Ovary (tissue), 9 donors: ENCODE measurements around the gene TNPO3. TPM values are rescaled to one million over a fixed set of nuclear protein-coding genes. Genes with fewer than 3 reads are reported as not detected.
"Not testable (repeated sequence)": the region's sequence is repeated elsewhere in the genome, so short reads cannot be mapped to it uniquely, and the experiment has no call there.

Experiments
- DNase-seq, 5 donors: peaks; one replicate each; pipeline ENCODE4 v3.0.0-alpha.2; 2019 to 2020
- H3K27ac ChIP-seq, 2 donors: fragments of 200-600 bp; one replicate each; pipeline versions ENCODE4 v1.5.1 to v1.8.0; 2019 to 2022
- H3K27me3 ChIP-seq: fragments of 200-600 bp; one replicate; pipeline ENCODE4 v1.8.0; 2022
- H3K36me3 ChIP-seq: fragments of 200-600 bp; sonication (generic); one replicate; pipeline ENCODE4 v1.5.1; 2019
- H3K4me1 ChIP-seq: one replicate; pipeline ENCODE4 v1.8.1; 2013; ENCODE audit warnings: mild to moderate bottlenecking, moderate library complexity; ENCODE audit not compliant: insufficient read depth
- H3K4me3 ChIP-seq: fragments of 200-600 bp; sonication (generic); one replicate; pipeline ENCODE4 v1.5.1; 2017
- H3K9me3 ChIP-seq, 2 donors: fragments of 200-600 bp in 1 of 2; sonication (generic) in 1 of 2; one replicate each; pipeline versions ENCODE4 v1.5.1 to v1.8.1; 2013 to 2019; ENCODE audit warnings: mild to moderate bottlenecking in 1 of 2, moderate library complexity in 1 of 2
- CTCF ChIP-seq, 3 donors: fragments of 450-650 bp in 2 of 3; fragments of 200-600 bp in 1 of 3; IDR thresholded peaks; one replicate each; pipeline versions ENCODE4 v1.5.1 to v1.8.0; 2016 to 2022; ENCODE audit warnings: antibody characterized with exemption in 3 of 3, mild to moderate bottlenecking in 1 of 3
- EP300 ChIP-seq: sonication (generic); formaldehyde crosslinking; IDR thresholded peaks from one replicate; pipeline ENCODE4 v1.6.1; 2017; ENCODE audit warnings: antibody characterized with exemption
- POLR2A ChIP-seq: fragments of 450-650 bp; IDR thresholded peaks from one replicate; pipeline ENCODE4 v1.6.1; 2017; ENCODE audit warnings: antibody characterized with exemption, mild to moderate bottlenecking, moderate library complexity
- WGBS, 3 donors: extraction: QIAGEN DNeasy Blood & Tissue Kit in 1 of 3; methylation state at CpG; one replicate each; pipeline versions ENCODE4 v1.1.5 to v1.1.7; 2013 to 2017; 5-methylcytosine and 5-hydroxymethylcytosine counted together
- intact Hi-C, 4 donors: fragments of 100-400 bp; cut with DNase I; formaldehyde crosslinking; loops; one replicate each; pipeline versions ENCODE4 v1.11.0 to v1.15.1; 2022 to 2023
- polyA plus RNA-seq, 2 donors: library from polyadenylated mRNA; stranded (reverse); fragments of 200-250 nt in 1 of 2; fragments of 350-450 nt in 1 of 2; fragmentation: Illumina TruSeq in 1 of 2; extraction: RNeasy Lipid Tissue Mini Kit (QIAGEN cat#74804) in 1 of 2; gene quantifications; one replicate each; pipeline ENCODE4 v1.2.3, GENCODE V29; 2013 to 2014
- total RNA-seq, 7 donors: library from RNA; depleted of rRNA in 2 of 7; stranded (reverse); fragments of >200 nt in 2 of 7; fragmentation: NEBNext Ultra II Directional in 3 of 7; extraction: Animal tissue kit (Norgen Biotek cat#: 25700) in 3 of 7; gene quantifications; one replicate each; pipeline versions ENCODE4 v1.1.0 to v1.2.4, GENCODE V29; 2016 to 2023
- donor health status: DM: no; HTN: no; CAD: no; lungs with moderate emphysema.
- donor health status: DM: no; HTN: no; CAD: no.
- donor health status: Bipolar disorder and iron deficiency.
- donor health status: DM: yes; HTN: yes; CAD: no.
- donor health status: DM: no; HTN: no; CAD: no.
- donor health status: DM: yes; HTN: yes; CAD: no.

Gene TNPO3
- total and polyA plus RNA-seq, 9 donors = 18.6 to 40.1 (median 30.9) TPM

DNA sequence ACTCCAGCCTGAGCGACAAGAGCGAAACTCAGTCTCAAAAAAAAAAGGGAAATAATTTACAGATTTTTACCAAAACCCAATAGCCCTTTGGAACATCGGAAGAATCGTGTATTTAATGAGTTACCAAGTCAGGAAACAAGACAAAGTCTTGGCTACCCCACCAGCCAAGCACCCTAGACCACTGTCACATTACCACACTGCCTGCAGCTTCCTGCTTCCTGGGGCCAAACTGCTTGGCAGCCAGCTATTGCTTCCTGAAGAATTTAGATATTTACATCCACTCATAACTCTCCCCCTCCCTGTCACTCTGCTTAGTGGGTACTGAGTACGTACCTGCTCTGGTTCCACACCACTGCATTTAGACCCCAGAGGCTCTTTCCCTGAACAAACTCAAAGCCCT lies 14.1 kb upstream of the TNPO3 start:
- no peaks in the 10 kb centered on the region for H3K9me3 ChIP-seq
- no peaks in the 10 kb centered on the region for H3K27me3 ChIP-seq
- WGBS, 3 donors = 87 to 88% (median 88%) methylated on average over 5 of the region's 5 CpGs
- no peak overlapping the region for H3K4me3 ChIP-seq
- H3K36me3 ChIP-seq = no peaks in the 10 kb centered on the region
- no peak for TF ChIP-seq CTCF (IDR thresholded peaks at IDR 0.05)
- TF ChIP-seq POLR2A = no peak
- peaks cover 2% of the 10 kb centered on the region for H3K4me1 ChIP-seq
- DNase-seq = no peak
- no peak overlapping the region for H3K27ac ChIP-seq
- intact Hi-C loops = no loop called here

DNA sequence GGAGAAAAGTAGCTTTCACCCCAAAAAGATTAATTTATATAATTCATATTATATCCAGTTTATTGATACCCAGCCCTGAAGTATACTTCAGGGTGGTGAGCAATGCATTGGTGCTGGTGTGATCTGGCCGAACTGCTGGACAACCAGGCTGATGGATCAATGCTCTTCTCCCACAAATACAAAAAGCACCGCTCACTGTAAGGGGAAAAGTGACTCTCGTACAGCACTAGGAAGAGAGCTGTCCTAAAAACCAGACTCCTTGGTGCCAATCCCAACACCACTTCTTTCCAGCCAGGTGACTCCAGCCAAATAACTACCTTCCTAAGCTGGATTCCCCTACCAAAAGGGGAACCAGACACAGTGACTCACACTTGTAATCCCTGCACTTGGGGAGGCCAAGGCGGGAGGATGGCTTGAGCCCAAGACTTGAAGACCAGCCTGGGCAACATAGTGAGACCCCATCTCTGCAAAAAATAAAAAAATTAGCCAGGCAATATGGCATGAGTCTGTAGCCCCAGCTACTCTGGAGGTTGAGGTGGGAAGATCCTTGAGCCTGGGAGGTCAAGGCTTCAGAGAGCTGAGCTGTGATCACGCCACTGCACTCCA lies 13.1 kb upstream of the TNPO3 start:
- TF ChIP-seq POLR2A = no peak
- no peak for TF ChIP-seq CTCF (IDR thresholded peaks at IDR 0.05)
- no peak for TF ChIP-seq EP300
- H3K4me3 ChIP-seq = no peak overlapping the region
- H3K27ac ChIP-seq = no peak overlapping the region
- no peaks in the 10 kb centered on the region for H3K27me3 ChIP-seq
- H3K9me3 ChIP-seq = no peaks in the 10 kb centered on the region
- intact Hi-C loops = no loop called here
- H3K36me3 ChIP-seq = no peaks in the 10 kb centered on the region
- no peak for DNase-seq
- 81 to 87% (median 84%) methylated on average over 5 of the region's 5 CpGs for WGBS, 3 donors
- H3K4me1 ChIP-seq = peaks cover 2% of the 10 kb centered on the region

- H3K4me1 ChIP-seq, H3K9me3 ChIP-seq, H3K4me3 ChIP-seq, H3K27me3 ChIP-seq, H3K27ac ChIP-seq, DNase-seq, intact Hi-C loops, H3K36me3 ChIP-seq: not testable (repeated sequence)
- WGBS, 3 donors = 5 to 11% (median 5%) methylated on average over 4 of the region's 4 CpGs
Observed at GRCh38 chr7:129067132-129067561, 12.2 kb upstream of the TNPO3 start.

DNA sequence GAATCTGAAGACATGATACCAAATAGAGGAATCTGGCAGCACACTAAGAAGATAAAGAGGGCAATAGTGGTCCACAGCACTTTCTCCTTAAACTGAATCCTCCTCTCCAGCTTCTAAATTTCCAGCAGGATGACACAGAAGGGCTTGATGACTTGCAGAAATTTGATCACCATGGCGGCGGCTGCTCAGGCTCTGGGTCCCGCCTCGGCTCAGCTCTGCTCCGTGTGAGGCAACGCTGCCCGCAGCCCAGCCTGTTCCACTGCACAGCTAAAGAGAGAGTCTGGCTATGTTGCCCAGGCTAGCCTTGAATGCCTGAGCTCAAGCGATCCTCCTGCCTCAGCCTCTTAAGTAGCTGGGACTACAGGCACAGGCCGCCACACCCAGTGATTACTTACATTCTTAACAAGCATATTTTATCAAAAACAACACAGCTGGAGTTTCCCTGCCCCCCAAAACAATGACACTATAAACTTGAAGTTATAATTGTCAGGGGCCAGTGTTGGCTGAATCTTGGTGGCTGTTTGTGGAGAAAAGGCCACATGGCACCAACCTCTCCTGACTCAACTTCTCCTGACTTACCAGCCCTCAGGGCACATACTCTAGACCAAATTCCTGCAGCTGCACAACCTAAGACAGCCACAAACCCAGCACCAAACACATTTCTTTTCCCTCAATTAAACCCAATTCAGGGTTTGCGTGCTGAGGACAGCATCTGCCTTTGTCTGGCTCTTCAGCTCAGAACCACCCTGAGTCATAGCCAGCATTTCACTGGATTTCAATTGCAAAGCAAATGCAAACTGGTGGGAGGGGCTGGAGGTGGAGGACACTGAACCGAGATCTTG lies 11.6 kb upstream of the TNPO3 start:
- TF ChIP-seq CTCF (IDR thresholded peaks at IDR 0.05) = no peak
- TF ChIP-seq EP300 = no peak
- TF ChIP-seq POLR2A = no peak
- H3K9me3 ChIP-seq = no peaks in the 10 kb centered on the region
- H3K27ac ChIP-seq = no peak overlapping the region
- intact Hi-C loops = no loop called here
- WGBS, 3 donors = 72 to 76% (median 75%) methylated on average over 11 of the region's 11 CpGs
- peaks cover 2% of the 10 kb centered on the region for H3K4me1 ChIP-seq
- H3K27me3 ChIP-seq = no peaks in the 10 kb centered on the region
- no peak for DNase-seq
- H3K4me3 ChIP-seq = no peak overlapping the region
- H3K36me3 ChIP-seq = no peaks in the 10 kb centered on the region

DNA sequence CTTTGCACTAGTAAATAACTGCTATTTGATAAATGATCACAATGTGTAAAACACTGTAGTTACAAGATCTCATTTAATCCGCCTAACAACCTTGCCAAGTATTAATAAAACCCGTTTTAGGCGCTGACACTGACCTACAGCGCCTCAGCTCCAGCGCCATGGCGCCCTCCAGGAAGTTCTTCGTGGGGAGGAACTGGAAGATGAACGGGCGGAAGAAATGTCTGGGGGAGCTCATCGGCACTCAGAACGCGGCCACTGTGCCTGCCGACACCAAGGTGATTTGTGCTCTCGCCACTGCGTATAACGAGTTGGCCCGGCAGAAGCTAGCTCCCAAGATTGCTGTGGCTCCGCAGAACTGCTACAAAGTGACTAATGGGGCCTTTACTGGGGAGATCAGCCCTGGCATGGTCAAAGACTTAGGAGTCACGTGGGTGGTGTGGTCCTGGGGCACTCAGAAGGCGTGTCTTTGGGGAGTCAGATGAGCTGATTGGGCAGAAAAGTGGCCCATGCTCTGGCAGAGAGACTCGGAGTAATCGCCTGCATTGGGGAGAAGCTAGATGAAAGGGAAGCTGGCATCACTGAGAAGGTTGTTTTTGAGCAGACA lies 1.1 kb upstream of the TNPO3 start:
- peak in 3 of 5 donors; percentile 9 to 26 (median 24) for DNase-seq
- H3K27me3 ChIP-seq = no peaks in the 10 kb centered on the region
- no peak overlapping the region for H3K27ac ChIP-seq
- H3K9me3 ChIP-seq = no peaks in the 10 kb centered on the region
- WGBS, 3 donors = 79 to 88% (median 81%) methylated on average over 22 of the region's 22 CpGs
- peaks cover 4% of the 10 kb centered on the region for H3K4me1 ChIP-seq
- intact Hi-C loops = no loop called here
- TF ChIP-seq POLR2A (no peak), CTCF (IDR thresholded peaks at IDR 0.05) (no peak), EP300 (no peak)
- no peak overlapping the region for H3K4me3 ChIP-seq
- no peaks in the 10 kb centered on the region for H3K36me3 ChIP-seq
